HG03342 (cell line): Measurements from ENCODE around the gene NIPAL4.
"Not testable (repeated sequence)": the region's sequence is repeated elsewhere in the genome, so short reads cannot be mapped to it uniquely, and the experiment has no call there.

Experiments used
- ATAC-seq: cut with Tn5 transposase; IDR thresholded peaks from one replicate; pipeline ENCODE4 v1.9.1; 2021; ENCODE audit warnings: mild to moderate bottlenecking, moderate library complexity; ENCODE audit not compliant: unreplicated experiment

Gene NIPAL4

GRCh38 chr5:157463081-157463480 is 3.1 kb downstream of the NIPAL4 start:
- ATAC-seq = no peak

GRCh38 chr5:157463621-157464518 is 3.9 kb downstream of the NIPAL4 start:
- ATAC-seq = peak; percentile 4

- peak; percentile 90 for ATAC-seq
Measured at GRCh38 chr5:157464519-157465171, 4.6 kb downstream of the NIPAL4 start.

- no peak for ATAC-seq
Measured at GRCh38 chr5:157468293-157468965, 8.4 kb downstream of the NIPAL4 start.

GRCh38 chr5:157469073-157469472 is 9.1 kb downstream of the NIPAL4 start:
- no peak for ATAC-seq

- no peak for ATAC-seq
Measured at GRCh38 chr5:157469687-157470086, 9.7 kb downstream of the NIPAL4 start.

GRCh38 chr5:157470631-157471030 is 10.6 kb downstream of the NIPAL4 start:
- ATAC-seq = no peak

GRCh38 chr5:157471709-157472108 is 11.7 kb downstream of the NIPAL4 start:
- no peak for ATAC-seq

- ATAC-seq = no peak
Measured at GRCh38 chr5:157473383-157474320, 13.6 kb downstream of the NIPAL4 start.

- no peak for ATAC-seq
Measured at GRCh38 chr5:157475432-157475831, 15.4 kb downstream of the NIPAL4 start.

GRCh38 chr5:157476702-157477408 is 16.8 kb downstream of the NIPAL4 start:
- peak; percentile 80 for ATAC-seq

- no peak for ATAC-seq
Measured at GRCh38 chr5:157477814-157478494, 17.9 kb downstream of the NIPAL4 start.

- no peak for ATAC-seq
Measured at GRCh38 chr5:157478726-157479125, 18.7 kb downstream of the NIPAL4 start.

GRCh38 chr5:157479166-157479565 is 19.2 kb downstream of the NIPAL4 start:
- no peak for ATAC-seq

GRCh38 chr5:157479612-157480510 is 19.8 kb downstream of the NIPAL4 start:
- no peak for ATAC-seq

- no peak for ATAC-seq
Measured at GRCh38 chr5:157481265-157481664, 21.3 kb downstream of the NIPAL4 start.

- ATAC-seq = no peak
Measured at GRCh38 chr5:157481666-157482065, 21.7 kb downstream of the NIPAL4 start.

GRCh38 chr5:157482702-157483101 is 22.7 kb downstream of the NIPAL4 start:
- not testable (repeated sequence) for ATAC-seq
